ENCODE results near the gene NRIP2.

The NRIP2 gene

GRCh38 chr12:2806700-2807099, 28.1 kb downstream of the NRIP2 start:
- DNase-seq (ENCODE audit: low read depth in 2 of 2): no peak

GRCh38 chr12:2805143-2805520, 29.7 kb downstream of the NRIP2 start:
- no peak for DNase-seq (ENCODE audit: low read depth in 2 of 2)

GRCh38 chr12:2804393-2805142, 30.3 kb downstream of the NRIP2 start:
- no peak for DNase-seq (ENCODE audit: low read depth in 2 of 2)

GRCh38 chr12:2803635-2804392, 31.0 kb downstream of the NRIP2 start:
- DNase-seq (ENCODE audit: low read depth in 2 of 2): no peak

DNA sequence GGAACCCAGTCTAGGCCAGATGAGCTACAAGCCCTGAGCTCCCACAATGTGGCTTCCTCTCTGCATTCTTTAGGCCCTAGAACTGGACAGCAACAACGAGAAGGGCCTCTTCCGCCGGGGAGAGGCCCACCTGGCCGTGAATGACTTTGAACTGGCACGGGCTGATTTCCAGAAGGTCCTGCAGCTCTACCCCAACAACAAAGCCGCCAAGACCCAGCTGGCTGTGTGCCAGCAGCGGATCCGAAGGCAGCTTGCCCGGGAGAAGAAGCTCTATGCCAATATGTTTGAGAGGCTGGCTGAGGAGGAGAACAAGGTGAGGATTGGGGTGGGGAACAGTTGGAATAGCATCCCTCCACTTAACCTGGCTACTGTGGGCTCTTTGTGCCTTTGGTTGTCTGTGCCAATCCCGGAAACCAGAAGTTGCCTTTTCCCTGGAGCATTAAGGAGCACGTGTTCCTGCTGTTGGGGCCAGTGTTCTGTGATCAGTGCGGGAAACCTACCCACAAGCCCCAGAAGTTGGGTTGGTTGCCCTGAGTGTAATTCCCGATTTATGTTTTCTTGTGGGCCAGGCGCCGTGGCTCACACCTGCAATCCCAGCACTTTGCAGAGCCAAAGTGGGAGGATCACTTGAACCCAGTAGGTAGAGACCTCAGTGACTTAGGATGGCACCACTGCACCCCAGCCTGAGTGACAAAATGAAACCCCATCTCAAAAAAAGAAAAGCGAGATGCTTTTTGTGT, 33.6 kb downstream of the NRIP2 start:
- DNase-seq (ENCODE audit: low read depth in 2 of 2): no peak

- no peak for DNase-seq (ENCODE audit: low read depth in 2 of 2)
These were observed 34.7 kb downstream of the NRIP2 start for GRCh38 chr12:2800046-2800570.

- no peak for DNase-seq (ENCODE audit: low read depth in 2 of 2)
These were observed 37.0 kb downstream of the NRIP2 start for GRCh38 chr12:2797721-2798418.

GRCh38 chr12:2796187-2796666, 38.6 kb downstream of the NRIP2 start:
- DNase-seq (ENCODE audit: low read depth in 2 of 2): no peak

GRCh38 chr12:2795291-2796186, 39.3 kb downstream of the NRIP2 start:
- DNase-seq (ENCODE audit: low read depth in 2 of 2): peak; percentile 22 to 69

GRCh38 chr12:2794736-2795289, 40.0 kb downstream of the NRIP2 start, which contains the start of gene FKBP4:
FKBP4 (plus strand) TSS chr12:2794970; CDS start chr12:2795140, 170 bp downstream.
- DNase-seq (ENCODE audit: low read depth in 2 of 2): peak; percentile 83 to 91

- peak in 1 of 2 donors; percentile 17 for DNase-seq (ENCODE audit: low read depth in 2 of 2)
These were observed 40.6 kb downstream of the NRIP2 start for GRCh38 chr12:2794191-2794735.

DNA sequence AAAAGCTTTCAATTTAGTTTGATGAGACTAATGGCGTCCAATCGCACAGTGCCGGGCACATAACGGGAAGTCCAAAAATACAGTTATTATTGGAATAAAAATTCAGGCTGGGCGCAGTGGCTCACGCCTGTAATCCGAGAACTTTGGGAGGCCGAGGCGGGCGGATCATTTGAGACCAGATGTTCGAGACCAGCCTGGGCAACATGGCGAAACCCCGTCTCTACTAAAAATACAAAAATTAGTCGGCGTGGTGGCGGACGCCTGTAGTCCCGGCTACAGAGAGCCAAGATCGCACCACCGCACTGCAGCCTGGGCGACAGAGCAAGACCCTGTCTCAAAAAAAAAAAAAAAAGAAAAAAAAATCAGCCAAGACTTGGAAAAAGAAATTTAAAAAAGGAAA, 41.3 kb downstream of the NRIP2 start:
- DNase-seq (ENCODE audit: low read depth in 2 of 2): no peak

DNA sequence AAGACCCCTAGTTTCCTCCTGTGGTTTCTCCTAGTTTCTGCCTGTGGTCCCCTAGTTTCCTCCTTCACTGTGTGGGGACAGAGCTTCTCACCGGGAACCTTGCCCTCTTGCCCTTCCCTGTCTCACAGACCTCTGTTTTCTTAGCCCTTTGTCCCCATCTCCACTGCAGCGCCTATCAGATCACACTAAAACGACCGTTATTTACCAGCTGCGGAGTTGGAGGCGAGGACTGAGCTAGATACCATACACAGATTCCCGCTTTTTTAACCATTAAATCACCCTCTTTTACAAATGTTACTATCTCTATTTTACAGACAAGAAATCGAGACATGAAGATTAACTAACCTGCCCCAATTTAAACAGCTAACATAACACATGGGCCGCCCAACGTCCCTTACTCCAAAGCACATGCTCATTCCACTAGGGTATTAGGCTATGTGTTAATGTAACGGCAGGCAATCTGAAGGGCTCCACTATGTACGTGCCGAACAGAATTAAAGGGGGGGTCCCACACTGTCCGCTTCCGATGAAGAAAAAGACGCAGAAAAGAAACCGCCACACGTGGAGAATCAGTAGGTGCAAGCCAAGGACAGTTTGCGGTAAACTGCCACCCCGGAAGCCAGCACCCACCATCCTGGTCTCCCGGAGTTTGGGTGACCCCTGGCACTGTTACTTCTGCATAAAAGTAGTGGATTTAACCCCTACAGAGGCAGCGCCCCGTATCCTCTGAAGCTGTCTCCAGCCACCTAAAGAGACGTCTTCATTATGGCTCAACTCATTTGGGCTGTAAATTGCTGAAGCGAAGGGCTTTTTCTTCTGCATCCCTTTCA, 41.9 kb downstream of the NRIP2 start:
- DNase-seq (ENCODE audit: low read depth in 2 of 2): no peak

- DNase-seq (ENCODE audit: low read depth in 2 of 2): no peak
These were observed 43.7 kb downstream of the NRIP2 start for GRCh38 chr12:2791089-2791488.

- no peak for DNase-seq (ENCODE audit: low read depth in 2 of 2)
These were observed 49.8 kb downstream of the NRIP2 start for GRCh38 chr12:2785017-2785416.

DNA sequence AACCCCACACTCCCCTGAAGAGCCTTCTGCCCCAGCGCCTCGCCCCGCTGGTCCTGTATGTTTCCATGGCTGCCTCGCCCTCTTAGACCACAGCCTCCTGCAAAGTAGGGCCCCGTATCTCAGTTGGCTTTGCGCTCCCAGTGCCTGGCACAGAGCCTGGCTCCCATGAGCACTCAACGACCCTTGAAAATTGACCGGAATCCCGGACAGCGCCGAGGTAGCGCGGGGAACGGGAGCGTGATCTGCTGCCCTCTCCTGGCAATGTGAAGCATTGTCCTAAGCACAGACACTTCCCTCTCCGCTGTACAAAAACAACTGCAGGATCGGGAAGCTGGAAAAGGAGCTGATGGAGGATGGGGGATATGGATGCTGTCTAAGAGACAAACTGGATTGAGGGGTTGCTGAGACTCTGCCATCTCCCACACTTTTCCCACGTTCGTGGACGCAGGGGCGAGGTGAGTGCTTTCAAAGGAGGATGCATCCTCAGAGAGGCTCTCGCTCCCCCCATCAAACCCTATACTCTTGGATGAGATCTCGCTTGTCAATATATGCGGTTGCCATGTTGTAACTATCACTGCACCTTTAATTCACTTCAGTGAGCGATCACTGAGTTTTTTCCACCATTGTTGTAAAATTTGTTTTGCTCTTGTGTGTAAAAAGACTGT, 50.8 kb downstream of the NRIP2 start:
- peak in 1 of 2 donors; percentile 11 for DNase-seq (ENCODE audit: low read depth in 2 of 2)

GRCh38 chr12:2779281-2779680, 55.6 kb downstream of the NRIP2 start:
- no peak for DNase-seq (ENCODE audit: low read depth in 2 of 2)

GRCh38 chr12:2776129-2776806, 58.6 kb downstream of the NRIP2 start:
- DNase-seq (ENCODE audit: low read depth in 2 of 2): no peak

Measured in stimulated activated CD8-positive, alpha-beta memory T cell treated with anti-CD3 and anti-CD28 coated beads, Interleukin-7, amount 100 ng/mL, for 4 hours (primary cell).